GM18907 (cell line): Measurements from ENCODE around the gene MED15.

Experiments
- ATAC-seq: cut with Tn5 transposase; IDR thresholded peaks from one replicate; pipeline ENCODE4 v1.9.1; 2021; ENCODE audit warnings: mild to moderate bottlenecking, moderate library complexity; ENCODE audit not compliant: unreplicated experiment

Gene MED15

DNA sequence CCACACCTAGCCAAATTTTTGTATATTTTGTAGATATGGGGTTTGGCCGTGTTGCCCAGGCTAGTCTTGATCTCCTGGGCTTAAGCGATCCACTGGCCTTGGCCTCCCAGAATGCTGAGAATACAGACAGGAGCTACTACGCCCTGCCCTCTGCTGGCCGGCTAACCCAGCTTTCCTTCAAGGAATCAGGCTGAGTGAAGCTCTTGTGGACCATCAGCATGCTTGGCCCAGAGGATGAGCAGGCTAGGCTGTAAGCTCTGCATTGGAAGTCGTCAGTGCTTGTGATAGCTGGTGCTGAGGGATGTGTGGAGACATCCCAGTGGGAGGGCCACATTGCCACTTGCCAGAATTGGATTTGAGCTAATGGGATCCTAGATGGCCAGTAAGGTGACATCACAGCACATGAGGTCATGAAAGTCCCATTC, 60.6 kb downstream of the MED15 start:
- ATAC-seq: no peak

DNA sequence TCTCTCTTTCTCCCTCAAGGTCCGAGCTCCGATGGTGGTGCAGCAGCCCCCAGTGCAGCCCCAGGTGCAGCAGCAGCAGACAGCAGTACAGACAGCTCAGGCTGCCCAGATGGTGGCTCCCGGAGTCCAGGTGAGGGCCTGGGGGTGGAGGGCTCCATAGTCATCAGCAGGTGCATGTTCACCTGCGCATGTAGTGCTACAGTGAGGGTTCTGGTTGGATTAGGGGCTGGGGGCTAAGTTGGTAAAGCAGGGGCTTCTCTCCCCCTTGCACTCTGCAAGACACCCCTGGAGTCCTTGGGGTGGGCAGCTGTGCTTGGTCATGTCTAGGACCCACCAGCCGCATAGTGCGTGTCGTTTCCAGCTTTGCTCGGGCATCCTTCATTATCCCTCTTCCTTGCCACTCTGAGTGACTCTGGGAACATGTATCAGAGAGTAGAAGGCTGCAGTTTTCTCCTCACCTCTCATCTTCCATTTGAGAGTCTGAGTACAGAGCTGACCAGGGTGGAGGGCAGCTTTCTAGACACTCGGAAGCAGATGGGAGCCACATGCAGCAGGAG, 61.2 kb downstream of the MED15 start:
- no peak for ATAC-seq

- no peak for ATAC-seq
Measured at GRCh38 chr22:20569059-20570058, 61.9 kb downstream of the MED15 start.

GRCh38 chr22:20571078-20571503, 63.7 kb downstream of the MED15 start:
- ATAC-seq: no peak

DNA sequence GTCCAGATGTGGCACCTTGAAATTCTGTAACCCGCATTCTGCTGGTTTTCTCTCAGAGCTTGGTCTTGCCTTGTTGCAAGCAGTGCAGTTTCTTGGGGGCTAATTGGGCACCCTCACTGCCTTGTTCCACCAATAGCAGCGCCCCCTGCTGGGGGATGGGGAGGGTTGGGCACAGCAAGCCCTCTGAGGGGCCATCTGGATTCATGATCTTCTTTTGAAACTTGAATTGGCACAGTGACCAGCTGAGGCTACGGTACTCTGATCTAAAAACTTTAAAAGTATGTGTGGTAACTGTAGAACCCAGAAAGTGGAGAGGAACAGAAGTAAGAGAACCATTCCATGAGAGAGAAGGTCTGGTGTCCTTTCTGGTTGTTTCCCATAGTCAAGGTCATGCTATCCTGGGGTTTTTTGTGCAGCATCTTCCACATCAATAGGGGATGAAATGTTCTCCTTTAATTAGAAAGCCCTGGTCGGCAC, 64.2 kb downstream of the MED15 start:
- no peak for ATAC-seq

GRCh38 chr22:20572132-20572802, 64.9 kb downstream of the MED15 start:
- ATAC-seq: no peak

DNA sequence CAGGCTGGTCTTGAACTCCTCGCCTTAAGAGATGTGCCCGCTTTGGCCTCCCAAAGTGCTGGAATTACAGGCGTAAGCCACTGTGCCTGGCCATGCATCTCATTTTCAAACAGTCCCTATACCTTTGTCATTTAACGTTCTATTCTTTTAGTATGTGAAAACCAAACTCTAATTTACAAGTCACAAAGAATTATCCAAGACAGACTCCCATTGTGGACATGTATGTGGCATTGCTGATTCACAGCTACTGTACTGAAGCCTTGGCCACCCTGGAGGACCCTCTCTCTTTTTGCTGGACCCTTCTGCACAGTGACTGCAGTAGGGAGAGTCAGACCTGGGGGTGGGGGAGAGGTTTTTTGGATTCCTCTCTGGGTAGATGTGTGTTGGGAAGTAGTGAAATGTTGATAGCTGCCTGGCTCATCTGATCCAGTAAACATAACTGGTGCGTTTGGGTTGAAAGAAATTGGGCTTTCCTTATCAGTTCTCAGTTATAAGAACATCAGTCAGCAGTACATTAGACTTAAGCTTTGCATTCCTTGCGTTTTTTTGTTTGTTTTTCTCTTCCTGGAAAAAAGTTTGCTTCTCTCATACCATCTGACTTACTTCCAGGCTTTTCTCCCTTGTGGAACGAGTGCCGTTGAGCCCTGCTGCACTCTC, 65.9 kb downstream of the MED15 start:
- no peak for ATAC-seq

DNA sequence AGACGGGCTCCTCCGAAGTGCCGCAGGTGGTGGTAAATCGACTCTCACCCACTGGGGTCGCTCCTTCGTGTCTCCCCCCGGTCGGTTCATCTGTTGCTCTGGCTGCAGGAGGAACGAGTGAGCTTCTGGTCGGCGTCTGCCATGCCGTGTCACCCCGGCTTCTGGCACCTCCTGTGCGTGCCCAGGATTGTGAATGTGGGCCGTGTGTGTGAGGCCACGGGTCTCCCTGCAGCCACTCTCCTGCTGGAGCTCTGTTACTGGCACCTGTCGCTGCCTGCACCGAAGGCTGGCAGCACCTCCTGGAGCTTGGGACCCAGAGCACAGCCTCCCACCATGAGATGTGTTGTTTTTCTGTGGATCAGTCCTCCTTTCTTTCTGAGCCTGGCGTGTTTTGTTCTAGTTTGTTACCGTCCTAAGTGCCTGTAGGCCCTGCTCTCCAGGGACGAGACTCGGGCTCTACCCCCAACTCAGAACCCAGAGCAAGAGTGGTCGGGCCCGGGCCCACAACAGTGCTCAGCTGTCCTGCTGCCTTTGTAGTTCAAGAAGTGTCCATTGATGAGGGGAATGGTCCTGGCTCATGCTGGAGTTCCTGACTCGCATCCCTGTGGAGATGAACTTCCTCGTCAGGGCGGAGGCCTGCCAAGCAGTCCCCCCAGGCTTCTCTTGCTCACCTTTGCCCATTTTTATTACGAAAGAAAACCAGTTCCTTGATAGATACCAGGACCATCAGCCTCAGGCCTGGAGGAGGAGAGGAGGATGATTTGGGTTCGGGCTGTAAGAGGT, 66.6 kb downstream of the MED15 start:
- no peak for ATAC-seq

DNA sequence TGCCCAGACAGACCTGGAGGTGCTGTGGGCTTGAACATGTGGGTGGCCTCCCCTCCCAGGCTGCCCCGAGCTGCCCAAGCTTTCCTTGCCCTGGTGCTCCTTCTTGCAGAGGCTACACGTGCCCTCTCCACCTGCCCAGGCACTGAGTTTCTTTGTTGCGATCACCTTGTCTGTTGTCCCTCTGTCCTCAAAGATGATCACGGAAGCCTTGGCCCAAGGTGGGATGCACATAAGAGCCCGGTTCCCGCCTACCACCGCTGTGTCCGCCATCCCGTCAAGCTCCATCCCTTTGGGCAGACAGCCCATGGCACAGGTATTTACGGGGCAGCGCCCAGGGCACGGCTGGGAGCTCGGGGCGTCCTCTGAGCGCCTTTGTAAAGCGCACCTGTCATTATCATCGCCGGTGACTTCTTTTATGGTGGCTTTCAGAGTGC, 67.5 kb downstream of the MED15 start:
- ATAC-seq: no peak

GRCh38 chr22:20575724-20576444, 68.5 kb downstream of the MED15 start:
- ATAC-seq: no peak

DNA sequence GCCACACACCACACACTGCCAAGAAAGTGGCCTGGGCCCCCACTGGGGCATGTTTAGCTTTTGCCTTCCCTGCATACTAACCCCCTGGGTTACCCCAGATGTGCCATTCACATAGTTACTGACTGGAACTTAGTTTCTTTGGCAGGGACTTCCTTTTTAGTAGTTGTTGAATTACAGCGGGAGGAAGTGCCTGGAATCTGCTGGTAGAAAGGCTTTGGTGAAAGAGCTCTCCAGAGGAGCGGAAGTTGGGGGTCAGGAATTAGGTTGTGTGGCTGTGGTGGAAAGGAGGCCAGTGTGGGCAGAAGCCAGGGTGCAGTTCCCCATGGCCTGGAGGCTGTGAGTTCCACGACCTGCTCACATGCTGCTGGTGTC, 69.0 kb downstream of the MED15 start:
- no peak for ATAC-seq

GRCh38 chr22:20577045-20577444, 69.6 kb downstream of the MED15 start:
- no peak for ATAC-seq

DNA sequence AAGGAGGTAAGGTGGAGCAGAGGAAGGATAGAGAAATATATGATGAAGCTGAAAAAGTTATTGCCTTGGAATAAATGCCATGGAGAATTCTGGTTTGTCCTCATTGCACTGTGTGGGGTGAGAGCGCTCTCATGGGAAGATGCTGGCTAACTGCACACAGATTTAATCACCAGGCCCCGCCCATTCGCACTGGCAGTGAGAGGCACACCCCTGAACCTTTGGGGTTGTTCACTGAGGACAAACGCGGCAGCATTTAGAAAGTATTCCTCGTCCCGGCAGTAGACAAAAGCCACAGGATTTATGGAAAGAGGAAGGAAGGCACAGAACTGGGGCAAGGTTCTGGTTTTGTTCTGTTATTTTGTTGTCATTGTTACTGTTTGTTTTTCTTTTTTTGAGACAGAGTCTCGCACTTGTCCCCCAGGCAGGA, 70.2 kb downstream of the MED15 start:
- ATAC-seq: no peak

- no peak for ATAC-seq
Measured at GRCh38 chr22:20578192-20578591, 70.8 kb downstream of the MED15 start.

DNA sequence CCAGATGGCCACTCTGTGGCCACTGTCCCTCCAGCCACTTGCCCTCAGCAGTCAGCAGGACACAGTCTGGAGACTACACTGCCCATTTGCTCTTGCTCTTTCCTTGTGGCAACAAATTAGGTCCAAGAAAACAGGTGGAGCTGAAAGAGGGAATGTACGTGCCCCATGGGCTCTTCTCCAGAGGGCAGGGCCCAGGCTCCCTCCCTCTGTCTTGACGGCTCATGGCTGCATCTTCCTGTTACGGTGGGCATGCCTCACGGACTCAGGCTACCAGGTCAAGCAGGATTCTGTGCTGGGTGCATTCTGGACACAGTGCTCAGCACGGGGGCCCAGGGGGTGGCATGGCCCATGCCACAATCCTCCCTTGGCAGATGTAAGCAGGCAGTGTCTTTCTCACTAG, 71.3 kb downstream of the MED15 start:
- no peak for ATAC-seq

DNA sequence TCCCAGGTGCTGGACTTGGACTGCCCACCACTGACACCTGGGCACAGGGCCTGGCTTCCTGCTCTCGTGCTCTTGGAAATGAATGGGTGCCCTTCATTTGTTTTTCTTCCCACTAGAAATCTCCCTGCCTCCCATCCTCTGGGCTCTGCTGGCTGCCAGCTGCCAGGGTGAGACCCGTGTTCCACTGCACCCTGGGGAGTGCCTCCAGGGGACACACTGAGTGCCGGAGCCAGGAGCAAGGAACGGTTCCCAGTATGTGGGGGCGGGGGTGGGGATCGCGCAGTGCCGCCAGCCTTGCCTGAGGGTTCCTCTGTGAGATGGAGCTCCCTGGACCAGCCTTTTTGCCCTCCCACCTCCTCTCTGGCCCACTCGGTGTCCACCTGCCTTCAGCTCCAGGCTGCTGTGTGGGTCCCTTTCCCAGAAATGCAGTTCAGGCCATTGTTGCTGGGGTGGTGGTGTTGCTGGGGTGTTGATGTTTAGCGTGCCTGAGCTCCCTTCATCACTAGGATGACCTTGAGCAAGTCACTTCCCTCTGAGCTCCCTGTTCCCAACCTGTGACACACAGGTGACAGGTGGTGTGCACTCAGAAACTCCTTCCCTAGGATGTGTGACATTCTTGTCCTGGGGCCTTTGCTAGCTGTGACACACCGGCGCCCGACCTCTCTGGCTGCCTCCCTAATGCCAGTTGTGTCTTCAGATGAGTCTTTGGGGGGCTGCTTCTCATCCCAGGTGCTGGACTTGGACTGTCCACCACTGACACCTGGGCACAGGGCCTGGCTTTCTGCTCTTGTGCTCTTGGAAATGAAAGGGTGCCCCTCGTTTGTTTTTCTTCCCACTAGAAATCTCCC, 72.1 kb downstream of the MED15 start:
- ATAC-seq: no peak

DNA sequence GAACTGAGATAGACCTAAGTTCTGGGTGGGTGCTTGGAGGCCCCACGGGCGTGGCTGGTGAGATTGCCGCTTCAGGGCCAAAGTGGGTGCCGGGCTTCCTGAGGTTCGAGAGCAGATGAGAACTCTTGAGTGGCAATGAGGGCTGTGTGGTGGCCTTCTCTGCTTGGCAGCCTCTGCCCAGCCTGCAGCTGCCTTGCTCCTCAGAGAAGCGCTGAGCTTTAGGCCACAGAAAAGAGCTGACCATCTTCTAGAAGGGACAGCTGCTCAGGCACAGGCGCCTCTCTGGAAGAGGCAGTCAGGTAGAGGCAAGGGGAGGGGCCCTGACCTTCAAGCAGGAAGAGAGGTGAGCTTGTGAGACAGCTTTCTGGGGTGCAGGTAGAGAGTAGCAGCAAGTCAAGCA, 72.8 kb downstream of the MED15 start:
- no peak for ATAC-seq

DNA sequence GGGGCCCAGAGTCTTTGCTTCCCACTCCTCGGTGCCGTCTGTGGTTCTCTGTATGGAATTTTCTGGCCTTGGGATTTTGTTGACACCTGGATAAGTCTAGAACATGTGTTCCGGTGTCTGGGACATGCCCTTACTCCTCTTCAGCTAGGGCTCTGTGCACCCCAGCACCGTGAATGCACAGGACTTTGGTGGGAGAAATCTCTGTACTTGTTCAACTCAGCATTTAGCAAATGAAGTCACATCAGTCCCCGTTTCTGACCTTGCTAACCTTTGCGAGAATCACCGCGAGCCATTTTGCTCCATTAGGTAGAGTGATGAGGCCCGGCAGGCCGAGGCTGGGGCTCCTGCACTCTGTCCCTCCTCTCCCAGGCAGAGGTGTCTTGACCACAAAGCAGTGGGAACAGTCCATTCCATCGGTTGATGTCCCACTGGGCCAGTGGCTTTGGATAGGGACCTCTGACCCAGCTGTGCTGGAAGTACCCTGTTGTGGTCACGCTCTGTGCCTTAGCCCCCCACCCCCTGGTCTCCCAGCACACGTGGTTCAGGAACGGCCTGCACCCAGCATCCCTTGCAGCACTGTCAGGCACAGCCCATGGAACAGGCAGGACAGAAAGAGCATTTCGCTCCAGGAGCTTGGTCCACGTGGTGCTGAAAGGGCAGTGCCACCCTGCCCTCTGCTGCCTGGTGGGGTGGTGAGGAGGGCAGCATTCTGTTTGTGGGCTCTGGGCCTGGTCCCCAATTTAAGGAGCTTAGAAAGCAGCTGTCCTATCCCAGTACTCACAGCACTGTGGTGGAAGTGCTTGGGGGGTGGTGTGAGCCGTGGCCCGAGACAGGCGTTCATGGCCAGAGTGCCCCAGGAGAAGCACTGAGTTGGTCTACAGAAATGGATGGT, 73.4 kb downstream of the MED15 start:
- no peak for ATAC-seq
